ENCODE data around the gene SPTBN1.

The SPTBN1 gene

DNA sequence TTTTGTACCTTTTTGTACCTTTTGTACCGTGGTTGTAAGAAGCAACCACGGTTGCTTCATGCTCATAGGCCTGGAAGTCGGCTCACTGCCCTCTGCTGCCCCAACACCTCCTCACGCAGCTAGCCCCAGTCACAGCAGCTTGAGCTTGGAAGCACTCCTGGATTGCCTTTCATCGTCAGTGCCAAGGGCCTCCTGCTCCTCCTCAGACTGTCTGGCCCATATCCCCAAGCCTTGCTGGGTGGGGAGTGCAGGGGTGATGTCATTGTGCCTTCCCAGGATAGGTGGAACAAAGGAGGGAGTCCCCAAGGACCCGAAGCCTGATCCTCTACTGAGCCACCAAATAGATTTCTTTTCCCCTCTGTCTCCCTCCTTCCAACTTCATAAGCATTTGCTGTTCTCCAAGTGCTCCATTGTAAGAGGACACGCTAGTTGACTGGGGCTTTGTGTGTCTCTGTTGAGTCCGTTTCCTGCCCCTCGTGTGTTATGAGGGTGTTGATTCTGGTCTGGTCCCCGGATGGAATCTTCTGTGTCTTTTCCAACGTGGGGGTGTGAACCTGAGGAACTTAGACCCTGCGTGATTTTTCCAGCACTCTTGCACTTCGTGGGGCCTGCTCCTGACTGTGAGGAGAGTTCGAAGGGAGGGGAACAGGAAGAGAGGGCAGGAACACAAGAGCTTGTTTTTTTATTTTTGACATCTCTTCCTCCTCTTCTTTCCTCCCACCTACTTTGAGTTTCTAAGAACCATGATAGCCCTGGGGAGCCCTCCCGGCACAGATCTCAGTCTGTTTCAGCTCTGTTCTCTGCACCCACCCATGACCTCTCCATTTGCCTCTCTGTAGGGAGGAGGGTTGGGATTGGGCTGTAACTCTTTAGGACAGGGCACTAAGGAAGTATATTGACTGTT lies 140.1 kb downstream of the SPTBN1 start:
- DNase-seq: no peak

DNA sequence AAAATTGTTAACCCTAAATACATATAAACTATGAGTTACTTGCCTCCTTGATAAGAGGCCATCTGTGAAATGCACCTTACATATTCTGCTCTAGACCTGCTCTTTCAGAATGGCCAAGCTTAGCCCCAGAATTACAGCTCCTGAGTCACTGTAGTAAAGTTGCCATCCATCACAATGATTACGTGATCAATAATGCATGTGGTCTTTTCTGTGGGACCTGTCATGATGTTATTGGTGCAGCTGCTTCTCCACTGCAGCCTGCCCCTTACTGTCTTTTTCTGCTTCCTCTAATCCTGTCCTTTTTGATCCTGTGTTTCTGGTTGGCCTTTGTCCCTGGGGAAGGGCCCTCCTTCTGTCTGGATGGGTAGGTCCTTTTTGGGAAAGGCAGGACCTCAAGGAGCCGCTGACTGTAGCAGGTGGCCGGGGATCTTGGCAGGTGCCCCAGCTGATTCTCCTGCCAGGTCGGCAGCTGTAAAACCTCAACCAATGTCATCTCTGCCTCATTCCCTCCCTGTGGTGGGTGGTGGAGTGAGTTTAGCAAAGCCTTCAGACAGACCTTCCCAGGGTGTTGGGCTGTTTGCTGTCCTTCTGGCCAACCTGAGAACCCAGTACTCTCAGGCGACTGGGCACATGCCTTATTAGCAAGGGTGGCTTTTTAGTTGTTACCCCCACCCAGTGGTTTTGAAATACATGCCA lies 141.2 kb downstream of the SPTBN1 start:
- DNase-seq: no peak

DNA sequence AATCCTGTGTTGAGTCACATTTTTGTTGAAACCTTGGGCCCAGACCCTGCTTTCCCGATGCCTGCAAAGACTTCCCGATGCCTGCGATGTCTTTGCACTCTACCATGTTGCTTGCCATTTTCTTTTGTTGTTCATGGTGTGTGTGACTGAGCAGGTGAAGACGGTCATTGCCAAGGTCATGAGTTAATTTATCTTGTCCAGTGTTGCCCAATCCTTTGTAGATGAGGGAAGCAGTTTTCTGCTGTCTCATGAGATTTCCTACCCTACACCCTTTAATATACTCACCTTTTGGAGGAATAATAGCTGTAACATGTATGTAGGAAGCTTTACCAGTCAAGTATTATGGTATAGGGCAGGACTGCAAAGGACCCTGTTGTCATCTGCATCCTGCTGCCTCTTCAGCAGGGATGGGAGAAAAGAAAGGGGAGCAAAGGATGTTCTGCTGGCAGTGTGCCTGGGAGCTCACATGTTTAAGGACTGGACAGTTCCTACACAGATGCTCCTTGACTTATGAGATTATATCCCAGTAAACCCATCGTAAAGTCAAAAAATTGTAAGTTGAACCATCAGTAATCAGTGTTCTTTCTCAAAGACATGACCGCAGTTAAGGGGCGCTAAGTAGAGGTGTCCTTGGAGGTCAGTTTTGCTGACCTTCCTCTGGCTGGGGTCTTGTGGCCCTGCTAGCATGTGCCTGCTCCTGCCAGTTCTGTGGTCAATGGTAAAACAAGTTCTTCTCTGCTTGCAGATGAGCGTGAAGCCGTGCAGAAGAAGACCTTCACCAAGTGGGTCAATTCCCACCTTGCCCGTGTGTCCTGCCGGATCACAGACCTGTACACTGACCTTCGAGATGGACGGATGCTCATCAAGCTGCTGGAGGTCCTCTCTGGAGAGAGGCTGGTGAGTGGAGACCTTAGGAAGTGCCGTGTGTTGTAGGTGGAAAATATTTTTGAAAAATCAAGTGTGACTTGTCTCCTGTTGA lies 142.5 kb downstream of the SPTBN1 start:
- DNase-seq: no peak

DNA sequence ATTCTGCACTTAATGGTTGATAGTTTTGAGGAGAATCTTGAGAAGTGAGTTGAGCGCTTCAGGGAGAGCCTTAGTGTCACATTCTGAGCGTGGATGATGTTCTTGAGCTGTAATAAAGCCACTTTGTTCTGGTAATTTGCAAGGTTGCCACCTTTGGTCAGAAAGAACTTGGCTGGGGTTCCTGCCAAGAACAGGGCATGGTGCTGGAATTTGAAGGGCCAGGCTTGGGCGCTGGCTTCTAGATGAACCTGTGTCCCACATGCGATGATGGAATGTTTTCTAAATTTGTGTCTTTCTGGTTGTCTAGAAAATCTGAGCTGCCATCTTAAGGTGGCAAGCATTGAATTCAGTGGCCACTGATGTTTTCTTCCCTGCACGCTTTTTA lies 143.2 kb downstream of the SPTBN1 start:
- no peak for DNase-seq

DNA sequence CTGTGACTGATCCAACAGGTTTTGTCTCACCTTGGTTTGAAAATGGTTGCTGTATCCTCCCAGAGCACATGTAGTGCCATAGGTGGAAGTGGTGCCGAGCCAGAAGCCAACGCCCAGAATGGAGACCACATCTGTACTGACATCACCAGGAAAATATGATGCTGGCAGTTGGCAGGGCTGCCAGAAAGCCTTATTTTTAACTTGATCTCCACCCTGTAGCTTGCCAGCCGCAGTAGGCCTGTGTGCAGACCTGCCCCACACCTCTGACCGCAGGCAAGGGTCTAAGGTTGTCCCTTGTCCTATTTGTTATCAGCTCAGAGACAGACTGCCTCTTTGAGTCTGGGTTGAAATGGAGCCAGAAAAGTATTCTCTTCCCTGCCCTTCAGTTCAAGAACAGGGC lies 143.8 kb downstream of the SPTBN1 start:
- no peak for DNase-seq

DNA sequence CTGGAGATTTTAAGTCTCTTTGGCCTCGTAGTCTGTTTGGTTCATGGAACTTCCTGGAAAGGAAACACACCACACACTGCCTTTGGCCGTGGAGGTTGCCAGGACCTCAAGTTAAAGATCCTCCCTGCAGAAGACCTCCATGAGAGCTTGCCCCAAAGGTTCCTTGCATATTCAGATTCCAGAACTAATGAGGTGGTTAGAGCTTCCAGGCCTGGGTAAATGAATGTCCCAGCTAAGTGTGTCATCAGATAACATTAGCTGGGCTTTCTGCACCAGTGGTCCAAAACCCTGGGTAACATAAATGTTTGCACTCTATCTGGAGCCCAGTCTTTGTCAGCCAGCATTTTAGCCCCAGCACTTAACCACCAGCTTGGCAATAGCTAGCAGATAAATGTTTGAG lies 145.2 kb downstream of the SPTBN1 start:
- DNase-seq: no peak

DNA sequence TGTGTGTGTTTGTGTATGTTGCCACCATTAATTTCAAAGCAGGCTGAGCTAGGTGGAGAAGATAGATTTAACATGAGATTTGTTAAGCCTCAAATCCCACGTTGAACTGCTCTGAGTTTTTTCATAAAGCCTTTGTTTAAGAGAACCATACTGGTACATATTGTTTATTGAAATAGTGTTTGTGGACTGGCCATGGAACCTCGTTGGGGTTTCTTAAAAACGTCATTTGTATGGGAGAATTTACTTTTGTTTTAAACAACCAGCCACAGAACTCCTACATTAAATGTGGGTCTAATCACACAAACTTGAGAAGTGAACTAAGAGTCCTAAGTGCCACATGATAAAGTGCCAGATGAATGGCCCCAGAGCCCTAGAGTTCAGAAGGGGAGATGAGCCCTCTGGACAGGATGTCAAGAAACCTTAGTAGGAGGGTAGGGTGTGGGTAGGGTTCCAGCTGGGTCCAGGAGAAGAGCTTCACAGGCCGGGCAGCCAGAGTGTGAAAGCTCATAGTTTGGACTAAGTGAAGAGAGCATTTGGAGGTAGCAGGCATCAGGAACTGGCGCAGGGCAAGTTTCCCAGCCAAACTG lies 146.7 kb downstream of the SPTBN1 start:
- no peak for DNase-seq

DNA sequence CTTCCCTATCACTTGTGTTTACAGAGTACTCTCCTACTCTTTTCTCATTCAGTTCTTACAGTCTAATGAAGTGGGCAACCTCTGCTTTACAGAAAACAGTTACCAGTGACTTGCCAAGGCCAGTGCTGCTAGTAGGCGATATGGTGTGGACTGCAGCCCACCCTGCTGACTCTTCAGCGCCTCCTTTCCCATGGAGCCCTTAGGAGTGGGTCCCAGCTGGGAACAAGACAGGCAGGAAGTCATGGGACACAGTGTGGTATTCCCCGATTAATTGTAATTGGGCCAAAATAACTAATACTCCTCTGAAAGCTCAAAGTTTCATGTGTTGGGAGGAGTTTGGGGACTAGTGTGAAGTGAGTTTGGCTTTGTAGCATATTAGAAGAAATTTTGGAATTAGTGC lies 147.2 kb downstream of the SPTBN1 start:
- DNase-seq: no peak

DNA sequence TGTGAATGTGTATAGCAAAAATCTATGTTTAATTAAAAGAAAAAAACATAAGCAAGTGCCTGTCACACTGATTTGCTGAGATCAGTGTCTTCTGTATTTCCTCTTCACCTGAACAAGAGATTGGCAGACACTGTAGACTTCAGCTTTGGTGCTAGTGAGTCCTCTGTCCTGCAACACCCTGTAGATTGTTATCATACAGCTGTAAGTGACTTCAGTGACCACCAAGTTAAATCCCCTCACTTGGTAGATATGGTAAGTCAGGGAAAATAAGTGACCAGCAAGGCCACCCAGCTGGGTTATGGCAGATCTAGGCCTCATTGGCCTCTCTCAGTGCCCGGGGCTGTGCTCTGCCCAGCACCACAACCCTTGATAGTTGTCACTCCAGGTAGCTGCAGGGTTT lies 147.7 kb downstream of the SPTBN1 start:
- DNase-seq: no peak

DNA sequence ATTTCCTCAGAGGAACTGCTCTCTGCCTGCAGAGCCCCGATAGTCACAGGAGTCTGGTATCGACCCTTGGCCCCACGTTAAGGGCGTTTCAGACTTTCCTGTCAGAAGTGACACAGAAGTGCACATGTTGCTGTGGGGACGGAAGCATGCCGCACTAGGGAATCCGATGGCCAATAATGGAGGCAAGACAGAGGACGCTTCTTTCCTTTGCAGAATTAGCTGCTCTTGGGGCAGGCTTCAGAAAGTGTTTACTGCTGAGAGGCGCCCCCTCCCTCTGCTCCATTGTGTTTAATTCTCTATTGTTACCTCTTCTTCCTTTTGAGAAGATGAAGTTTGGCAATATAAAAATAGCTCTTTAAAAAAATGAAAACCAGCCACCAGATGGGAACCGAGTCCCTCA lies 148.7 kb downstream of the SPTBN1 start:
- DNase-seq: no peak

DNA sequence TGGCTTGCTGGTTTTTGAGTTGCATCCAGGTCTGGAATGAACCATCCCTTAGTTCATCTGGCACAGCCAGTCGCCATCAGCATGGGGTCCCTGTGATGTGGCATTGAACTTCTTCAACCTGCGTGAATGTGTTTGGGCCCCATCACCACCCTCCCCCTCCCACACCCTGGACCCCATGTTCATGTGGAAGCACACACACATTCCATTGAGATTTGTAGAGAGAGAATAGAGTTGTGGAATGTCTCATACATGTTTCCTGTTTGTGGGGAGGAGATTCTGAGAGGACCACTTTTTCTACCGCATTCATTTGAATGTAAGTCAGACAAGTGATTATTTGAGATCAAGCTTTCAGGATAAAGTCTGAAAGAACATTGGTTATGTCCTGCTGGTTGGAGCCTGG lies 149.7 kb downstream of the SPTBN1 start:
- DNase-seq: no peak

DNA sequence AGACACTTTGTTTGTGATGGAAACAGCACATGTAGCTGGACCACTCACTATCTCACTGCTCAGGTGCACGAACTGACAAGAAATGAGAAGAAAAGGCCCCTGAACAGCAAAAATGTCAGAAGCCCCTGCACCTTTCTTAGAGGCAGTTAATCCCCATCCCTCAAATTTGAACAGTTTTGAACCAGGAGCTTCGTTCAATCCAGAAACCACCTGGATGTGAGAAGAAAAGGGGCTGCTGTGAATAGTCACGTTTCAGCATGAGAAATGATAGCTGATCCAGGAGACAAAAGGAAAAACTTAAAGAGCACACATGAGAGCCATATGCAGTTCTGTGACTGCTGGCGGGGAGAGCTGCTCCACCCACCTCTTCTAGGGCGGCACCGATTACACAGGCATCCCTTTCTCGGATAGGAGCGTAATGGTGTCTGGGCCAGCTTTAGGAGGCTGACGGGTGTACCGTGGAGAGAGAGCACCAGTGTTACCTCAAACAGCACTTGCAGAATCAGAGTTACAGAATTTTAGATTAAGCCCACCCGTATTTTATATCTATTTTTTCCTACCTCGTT lies 150.3 kb downstream of the SPTBN1 start:
- DNase-seq: no peak

DNA sequence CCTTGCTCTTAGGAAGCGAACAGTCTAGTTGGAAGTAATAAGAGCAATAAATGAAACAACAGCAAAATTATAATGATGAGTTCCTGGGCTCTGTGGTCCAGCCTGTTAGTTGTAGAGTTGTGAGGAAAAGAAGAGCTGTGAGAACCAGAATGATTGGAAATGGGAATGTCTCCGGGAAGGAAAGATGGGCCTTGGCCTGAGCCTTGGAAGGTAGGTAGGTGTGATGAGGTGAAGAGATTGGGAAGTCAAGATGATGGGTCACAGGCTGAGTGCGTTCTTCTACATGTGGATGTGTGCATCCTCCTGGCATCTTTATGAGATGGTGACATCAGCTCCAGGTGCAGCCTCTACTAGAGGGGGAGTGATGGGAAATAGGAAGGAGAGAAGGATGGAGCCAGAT lies 152.1 kb downstream of the SPTBN1 start:
- no peak for DNase-seq

DNA sequence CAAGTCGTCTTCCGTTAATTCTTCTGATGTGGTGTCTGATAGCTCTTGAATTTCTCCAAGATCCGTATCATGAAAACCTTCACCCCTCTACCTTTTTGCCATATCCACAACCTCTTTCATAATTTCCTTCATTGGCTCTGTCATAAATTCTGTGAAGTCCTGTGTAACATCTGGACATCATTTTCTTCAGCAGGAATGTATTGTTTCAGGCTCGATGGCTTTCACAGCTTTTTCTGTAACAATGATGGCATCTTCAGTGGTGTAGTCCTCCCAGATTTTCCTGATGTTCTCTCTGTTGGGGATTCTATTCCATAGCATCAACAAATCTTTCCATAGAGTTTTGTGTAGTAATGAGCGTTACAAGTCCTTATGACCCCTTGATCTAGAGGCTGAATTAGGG lies 153.1 kb downstream of the SPTBN1 start:
- DNase-seq: no peak

DNA sequence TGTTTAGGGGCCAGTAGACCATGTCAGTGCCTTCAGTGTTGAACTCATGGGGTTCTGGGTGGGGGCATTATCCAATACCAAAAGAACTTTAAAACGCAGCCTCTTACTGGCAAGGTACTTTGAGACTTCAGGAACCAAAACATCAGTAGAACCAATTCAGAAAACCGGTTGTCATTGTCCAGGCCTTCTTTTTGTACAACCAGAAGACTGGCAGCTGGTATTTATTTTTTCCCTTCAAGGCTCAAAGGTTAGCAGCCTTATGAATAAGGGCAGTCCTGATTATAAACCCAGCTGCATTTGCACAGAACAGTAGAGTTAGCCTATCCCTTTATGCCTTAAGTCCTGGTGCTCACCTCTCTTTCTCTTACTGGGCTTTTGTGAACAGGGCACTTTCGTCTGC lies 153.5 kb downstream of the SPTBN1 start:
- no peak for DNase-seq

DNA sequence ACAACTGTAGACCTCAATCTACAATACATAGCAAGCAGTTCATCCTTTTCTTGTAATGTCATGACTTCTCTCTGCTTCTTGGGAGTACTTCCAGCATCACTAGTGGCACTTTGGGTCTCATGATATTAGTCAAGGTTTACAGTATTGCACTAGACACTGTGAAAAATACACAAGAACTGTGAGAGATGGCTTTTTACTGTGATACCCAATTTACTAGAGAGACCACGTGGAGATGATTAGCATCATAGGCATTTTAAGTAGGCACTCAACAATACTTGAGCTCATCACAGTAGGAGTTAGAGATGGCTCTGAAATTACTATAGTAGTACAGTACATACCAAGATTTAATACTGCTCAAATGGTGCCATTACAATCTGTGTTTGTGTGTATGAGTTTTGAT lies 154.6 kb downstream of the SPTBN1 start:
- no peak for DNase-seq

DNA sequence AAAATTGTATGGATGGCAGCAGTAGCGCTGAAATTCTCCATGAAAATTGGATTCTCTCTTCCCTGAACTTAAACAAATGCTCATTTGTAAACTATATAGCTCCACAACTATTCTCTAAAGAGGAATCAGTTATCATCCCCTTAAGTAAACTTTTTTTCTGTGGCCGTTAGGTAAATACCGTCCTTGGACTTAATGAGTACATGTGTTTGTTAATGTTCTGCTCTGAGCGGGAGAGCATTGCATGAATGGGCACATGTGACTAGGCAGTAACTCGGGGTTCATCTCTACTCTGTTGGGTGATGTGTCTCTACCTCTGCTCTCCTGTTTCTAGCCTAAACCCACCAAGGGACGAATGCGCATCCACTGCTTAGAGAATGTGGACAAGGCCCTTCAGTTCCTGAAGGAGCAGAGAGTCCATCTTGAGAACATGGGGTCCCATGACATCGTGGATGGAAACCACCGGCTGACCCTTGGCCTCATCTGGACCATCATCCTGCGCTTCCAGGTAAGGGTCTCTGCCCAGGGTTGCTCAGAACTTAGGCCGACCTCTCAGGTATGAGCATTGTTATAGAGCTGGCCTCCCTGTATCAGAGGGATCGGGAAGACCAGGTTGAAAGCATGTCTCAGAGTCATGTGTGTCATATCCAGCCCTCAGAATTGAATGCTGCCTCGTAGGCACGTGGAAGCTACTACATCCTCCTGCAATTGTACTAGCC lies 155.9 kb downstream of the SPTBN1 start:
- no peak for DNase-seq

DNA sequence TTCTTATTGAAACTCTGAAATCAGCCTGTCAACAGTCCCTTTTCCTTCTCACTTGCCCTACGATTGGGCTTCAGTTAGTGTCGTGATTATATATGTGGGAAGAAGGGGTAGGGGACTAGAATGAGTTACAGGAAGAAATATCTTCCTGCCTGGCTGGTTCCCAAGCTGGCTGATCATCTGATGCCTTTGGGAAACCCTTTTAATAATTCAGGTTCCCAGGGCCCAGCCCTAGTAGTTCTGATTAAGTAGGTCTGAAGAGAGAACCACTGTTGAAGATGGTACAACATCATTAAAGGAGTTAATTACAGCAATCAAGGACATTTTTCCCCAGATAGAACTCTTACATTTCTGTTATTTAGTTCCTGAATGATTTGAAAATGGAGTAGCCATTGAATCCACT lies 157.3 kb downstream of the SPTBN1 start:
- no peak for DNase-seq

DNA sequence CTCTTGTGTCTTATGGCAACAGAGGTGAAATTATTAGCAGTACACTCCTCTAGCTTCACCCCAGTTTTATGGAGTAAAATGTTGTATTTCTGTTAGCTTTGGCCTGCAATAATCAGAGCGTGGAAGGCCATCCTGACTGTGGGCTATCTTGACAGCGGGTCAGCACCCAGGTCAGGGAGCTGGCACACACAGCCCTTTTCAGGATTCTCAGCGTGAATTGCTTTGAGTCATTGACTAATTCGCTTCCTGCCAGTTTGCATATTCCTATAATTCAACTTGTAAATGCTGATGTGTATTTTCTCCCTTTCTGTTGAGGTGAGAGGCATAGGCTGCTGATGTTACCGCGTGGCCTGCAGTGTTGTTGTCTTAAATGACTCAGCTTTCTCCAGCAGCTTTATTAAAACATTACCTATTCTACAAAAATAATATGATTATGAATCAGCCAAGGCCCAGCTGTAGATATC lies 157.7 kb downstream of the SPTBN1 start:
- DNase-seq: no peak

DNA sequence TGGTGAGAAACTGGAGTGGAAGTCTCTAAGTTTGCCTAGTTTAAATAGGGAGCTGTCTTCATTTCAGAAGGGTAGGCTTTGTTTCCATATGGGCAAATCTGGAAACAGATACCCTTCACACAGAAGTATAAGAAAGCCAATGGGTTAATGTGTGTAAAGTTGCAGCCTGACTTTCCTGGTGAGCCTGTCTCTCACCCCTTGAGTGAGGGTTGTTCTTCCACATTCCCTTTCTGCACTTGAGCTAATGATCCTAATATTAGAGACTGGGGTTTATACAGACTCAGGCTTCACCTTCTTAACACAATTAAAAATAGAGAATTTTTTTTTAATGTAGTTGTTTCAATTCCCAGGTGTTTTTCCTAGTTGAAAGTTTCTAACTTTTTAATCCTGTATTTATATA lies 158.7 kb downstream of the SPTBN1 start:
- no peak for DNase-seq

DNA sequence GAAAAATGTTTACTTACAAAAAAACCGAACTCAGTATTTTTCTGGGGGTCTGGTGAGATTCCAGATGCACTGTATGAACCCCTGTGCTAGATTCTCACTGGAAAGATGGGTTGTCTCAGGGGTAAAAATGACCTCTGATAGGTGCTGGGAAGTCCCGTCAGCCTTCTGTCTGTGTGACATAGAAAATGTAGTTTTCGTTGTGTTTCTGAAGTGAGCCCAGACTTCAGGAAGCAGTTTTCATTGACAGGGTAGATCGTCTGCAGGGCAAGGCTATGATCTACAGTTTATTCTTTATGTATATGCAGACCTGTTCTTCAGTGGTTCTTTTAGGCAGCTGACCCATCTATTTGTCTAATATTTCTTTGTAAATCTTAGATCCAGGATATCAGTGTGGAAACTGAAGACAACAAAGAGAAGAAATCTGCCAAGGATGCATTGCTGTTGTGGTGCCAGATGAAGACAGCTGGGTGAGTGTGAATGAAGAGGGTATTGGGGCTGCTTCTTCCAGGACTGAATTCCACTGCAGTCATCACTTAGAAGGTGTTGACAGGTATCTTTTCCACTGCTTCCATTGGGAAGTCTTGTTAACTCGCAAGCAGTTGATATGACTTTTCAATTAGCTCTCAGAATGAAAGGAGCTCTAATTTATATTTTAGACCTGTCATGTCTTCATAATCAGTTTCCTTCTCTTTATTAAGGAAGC lies 159.9 kb downstream of the SPTBN1 start:
- DNase-seq: no peak

All from NCI-H345 (cell line).